Measurements from ENCODE around the gene ST6GALNAC2.
A peak's percentile ranks its signal among the peaks of the same experiment; 100 is the strongest.

Gene ST6GALNAC2

DNA sequence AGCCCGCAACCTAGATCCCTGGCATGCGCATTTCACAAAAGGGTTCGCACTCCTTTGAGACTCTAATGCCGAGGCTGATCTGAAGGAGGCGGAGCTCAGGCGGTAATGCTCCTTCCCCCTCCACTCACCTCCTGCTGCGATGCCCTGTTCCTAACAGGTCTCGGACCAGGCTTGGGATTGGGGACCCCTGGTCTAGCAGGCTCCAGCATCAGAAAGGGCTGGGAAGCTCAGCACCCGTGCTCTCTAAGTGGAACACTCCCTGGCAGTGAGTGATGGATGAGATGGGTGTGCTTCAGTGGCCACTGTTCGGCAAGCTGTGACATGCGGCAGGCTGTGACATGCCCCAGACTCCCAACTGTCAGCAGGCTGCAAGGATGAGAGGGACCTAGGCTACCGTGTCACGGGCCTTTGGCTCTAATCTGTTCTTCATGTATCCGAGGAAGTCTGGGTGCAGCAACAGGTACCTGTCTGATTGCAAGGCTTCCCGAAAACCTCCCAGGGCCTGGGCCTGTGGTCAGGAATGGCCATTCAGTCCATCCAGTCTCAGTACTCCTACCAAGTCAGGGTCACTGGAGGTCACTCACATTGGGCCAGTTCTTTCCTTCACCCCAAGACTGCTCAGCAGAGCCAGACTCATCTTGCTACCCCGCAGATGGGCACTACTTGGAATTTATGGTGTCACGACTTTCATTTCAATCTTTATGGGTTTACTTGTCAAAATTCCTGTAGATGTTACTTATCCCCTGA is 1.3 kb upstream of the ST6GALNAC2 start:
- H3K4me3 ChIP-seq (ENCODE audit: low read depth, low read length): no peak overlapping the region
- no peak for TF ChIP-seq CTCF (IDR thresholded peaks at IDR 0.05; ENCODE audit: control insufficient read depth, extremely low read depth, insufficient read depth)
- no peak for DNase-seq (ENCODE audit: low read depth)

DNA sequence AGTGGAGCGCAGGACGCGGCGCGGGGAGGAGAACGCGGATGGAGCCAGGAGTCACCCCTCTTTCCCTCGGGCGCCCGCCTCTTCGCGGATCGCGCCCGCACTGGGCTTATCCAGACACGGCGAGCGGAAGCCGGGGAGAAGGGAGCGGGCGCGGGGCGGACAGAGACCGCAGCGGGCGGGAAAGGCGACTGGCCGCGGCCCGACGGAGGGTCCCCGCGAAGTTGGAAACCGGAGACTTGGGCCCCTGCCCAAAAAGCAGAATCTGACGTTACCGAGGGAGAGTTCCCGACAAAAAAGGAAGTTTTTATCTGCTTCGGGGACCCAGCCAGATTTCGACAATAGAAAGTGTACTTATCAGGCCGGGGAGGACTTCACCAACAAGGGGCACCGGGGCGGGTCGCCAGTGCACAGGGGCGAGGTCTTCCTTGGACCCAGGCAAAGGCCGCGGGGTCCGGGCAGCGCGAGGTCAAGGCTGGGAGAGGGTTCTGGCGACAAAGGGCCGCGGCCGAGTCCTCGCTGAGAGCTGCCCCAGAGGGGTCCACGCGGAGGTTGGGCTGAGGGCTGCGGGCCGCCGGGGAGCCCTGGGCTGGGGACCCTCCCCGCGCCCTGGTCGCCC is 519 bp downstream of the ST6GALNAC2 start:
- peak overlapping the region; percentile 35 for H3K4me3 ChIP-seq (ENCODE audit: low read depth, low read length)
- DNase-seq (ENCODE audit: low read depth): no peak
- no peak for TF ChIP-seq CTCF (IDR thresholded peaks at IDR 0.05; ENCODE audit: control insufficient read depth, extremely low read depth, insufficient read depth)

DNA sequence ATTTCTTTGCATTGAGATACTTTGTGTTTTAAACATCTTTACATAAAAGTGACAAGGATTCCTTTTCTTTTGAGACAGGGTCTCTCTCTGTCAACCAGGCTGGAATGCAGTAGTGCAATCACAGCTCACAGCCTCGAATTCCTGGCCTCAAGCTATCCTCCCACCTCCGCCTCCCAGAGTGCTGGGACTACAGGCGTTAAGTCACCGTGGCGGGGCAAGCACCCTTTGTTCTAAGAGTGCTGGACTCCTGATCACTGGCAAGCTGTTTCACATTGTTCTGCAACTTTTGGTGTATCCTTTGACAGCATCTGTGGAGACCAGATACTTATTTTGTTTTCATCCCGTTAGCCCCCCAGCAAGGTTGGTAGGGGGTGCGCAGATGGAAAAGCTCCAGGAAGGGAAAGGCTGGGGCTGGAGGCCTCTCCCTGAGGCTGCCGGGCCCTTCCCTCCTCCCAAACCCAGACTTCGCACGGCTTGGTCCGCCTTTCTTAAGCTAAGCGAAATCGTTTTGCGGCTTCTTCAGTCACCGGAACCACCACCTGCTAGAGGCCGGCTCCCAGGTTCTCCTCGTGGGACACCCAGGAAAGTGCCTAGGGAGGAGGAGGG is 1.1 kb downstream of the ST6GALNAC2 start:
- no peak for DNase-seq (ENCODE audit: low read depth)
- H3K4me3 ChIP-seq (ENCODE audit: low read depth, low read length): no peak overlapping the region
- no peak for TF ChIP-seq CTCF (IDR thresholded peaks at IDR 0.05; ENCODE audit: control insufficient read depth, extremely low read depth, insufficient read depth)

DNA sequence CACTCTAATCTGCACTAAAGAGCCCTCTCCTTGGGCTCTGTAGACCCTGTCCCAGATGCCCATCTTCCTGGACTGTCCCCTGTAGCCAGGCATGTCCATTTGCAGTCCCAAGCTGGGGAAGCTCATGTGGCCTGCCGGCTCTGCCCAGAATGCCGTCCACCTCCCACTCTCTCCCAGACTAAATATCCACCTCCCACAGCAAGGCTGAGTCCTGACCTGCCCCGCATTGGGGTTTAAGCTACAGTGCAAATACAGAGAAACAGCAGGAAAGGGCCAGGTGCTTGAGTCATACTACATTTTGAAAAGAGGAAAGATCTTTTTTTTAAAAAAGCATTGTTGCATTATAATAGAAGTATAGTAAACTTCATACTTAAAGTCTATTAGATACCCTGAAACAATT is 3.0 kb downstream of the ST6GALNAC2 start:
- DNase-seq (ENCODE audit: low read depth): no peak
- no peak for TF ChIP-seq CTCF (IDR thresholded peaks at IDR 0.05; ENCODE audit: control insufficient read depth, extremely low read depth, insufficient read depth)
- H3K4me3 ChIP-seq (ENCODE audit: low read depth, low read length): no peak overlapping the region

GRCh38 chr17:76581515-76581914 is 4.1 kb downstream of the ST6GALNAC2 start:
- H3K4me3 ChIP-seq (ENCODE audit: low read depth, low read length): no peak overlapping the region
- DNase-seq (ENCODE audit: low read depth): no peak
- no peak for TF ChIP-seq CTCF (IDR thresholded peaks at IDR 0.05; ENCODE audit: control insufficient read depth, extremely low read depth, insufficient read depth)

GRCh38 chr17:76579281-76579680 is 6.4 kb downstream of the ST6GALNAC2 start:
- no peak overlapping the region for H3K4me3 ChIP-seq (ENCODE audit: low read depth, low read length)
- no peak for DNase-seq (ENCODE audit: low read depth)
- no peak for TF ChIP-seq CTCF (IDR thresholded peaks at IDR 0.05; ENCODE audit: control insufficient read depth, extremely low read depth, insufficient read depth)

All from LNCaP clone FGC (cell line).